ENCODE measurements around the gene XYLT2. TPM values are rescaled to one million over a fixed set of nuclear protein-coding genes. Genes with fewer than 3 reads are reported as not detected.
A peak's percentile ranks its signal among the peaks of the same experiment; 100 is the strongest.

Gene XYLT2
- total RNA-seq, 1 donor, result 60.5 TPM

DNA sequence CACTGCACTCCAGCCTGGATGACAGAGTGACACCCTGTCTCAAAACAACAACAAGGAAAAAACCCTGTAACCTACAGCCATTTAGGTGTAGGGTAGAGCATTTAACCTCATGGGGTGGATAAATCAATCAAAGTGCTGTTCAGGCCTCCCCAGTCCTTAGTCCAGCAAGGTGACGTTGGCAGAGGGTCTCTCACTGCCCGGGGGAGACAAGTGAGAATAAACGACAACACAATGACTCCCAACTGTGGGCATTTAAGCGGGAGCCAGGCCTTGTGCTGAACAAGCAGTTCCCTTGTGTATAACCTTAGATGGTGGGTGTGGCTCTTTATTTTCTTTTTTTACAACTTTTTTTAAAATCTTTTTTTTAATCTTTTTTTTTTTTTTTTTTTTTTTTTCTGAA, 42.3 kb upstream of the XYLT2 start:
- H3K4me3 ChIP-seq (ENCODE audit: low read depth, low read length), result no peak overlapping the region
- TF ChIP-seq, protein P1, sequence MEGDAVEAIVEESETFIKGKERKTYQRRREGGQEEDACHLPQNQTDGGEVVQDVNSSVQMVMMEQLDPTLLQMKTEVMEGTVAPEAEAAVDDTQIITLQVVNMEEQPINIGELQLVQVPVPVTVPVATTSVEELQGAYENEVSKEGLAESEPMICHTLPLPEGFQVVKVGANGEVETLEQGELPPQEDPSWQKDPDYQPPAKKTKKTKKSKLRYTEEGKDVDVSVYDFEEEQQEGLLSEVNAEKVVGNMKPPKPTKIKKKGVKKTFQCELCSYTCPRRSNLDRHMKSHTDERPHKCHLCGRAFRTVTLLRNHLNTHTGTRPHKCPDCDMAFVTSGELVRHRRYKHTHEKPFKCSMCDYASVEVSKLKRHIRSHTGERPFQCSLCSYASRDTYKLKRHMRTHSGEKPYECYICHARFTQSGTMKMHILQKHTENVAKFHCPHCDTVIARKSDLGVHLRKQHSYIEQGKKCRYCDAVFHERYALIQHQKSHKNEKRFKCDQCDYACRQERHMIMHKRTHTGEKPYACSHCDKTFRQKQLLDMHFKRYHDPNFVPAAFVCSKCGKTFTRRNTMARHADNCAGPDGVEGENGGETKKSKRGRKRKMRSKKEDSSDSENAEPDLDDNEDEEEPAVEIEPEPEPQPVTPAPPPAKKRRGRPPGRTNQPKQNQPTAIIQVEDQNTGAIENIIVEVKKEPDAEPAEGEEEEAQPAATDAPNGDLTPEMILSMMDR (IDR thresholded peaks at IDR 0.05; ENCODE audit: insufficient read depth, low read depth, low read length), result no peak
- DNase-seq (ENCODE audit: low read depth), result no peak

DNA sequence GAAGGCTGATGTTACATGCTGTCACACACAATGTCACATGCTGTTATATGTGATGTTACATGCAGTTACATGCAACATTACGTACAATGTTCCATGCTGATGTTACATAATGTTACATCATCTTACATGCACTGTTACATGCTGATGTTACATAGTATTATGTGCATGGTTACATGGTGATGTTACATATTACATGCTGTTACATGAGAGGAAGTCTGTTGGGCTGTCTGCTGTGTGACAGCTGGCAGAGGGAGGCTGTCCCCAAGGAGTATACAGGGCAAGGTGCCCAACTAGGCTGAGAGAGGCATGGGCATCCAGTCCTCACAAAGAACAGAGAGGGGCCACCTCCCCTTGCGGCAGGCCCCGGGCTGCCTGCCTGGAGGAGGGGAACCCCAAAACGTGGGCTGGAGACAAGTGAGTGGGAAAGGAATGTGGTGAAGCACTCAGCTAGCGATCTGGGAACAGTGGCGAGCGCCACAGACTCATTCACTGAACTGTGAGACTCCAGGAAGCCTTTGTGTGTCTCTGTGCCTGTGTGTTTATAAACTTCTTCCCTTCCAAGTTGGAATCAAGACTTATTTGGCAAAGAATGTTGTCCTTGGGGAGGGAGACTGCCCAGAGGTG, 41.0 kb upstream of the XYLT2 start:
- TF ChIP-seq, protein P1 (IDR thresholded peaks at IDR 0.05; ENCODE audit: insufficient read depth, low read depth, low read length), result no peak
- H3K4me3 ChIP-seq (ENCODE audit: low read depth, low read length), result no peak overlapping the region
- DNase-seq (ENCODE audit: low read depth), result peak; percentile 41

DNA sequence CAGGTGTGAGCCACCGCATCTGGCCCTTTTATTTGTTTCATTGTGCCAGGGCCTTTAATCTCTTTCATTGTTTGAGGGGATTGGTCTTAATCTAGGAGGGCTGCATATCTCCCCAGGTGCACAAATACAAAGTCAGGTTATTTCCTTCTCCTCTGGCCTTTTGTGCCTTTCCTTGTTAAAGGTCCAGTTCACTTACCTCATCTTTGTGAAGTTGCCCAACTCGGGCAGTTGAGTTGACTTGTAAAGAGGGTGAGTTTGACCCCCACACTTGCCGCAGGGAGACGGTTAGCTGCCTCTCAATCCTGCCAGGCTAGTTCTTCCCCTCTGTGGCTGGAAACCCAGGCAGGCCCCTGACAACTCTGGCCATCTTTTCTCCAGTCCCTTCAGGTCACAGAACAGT, 38.3 kb upstream of the XYLT2 start:
- no peak overlapping the region for H3K4me3 ChIP-seq (ENCODE audit: low read depth, low read length)
- TF ChIP-seq, protein P1 (IDR thresholded peaks at IDR 0.05; ENCODE audit: insufficient read depth, low read depth, low read length), result no peak
- no peak for DNase-seq (ENCODE audit: low read depth)

DNA sequence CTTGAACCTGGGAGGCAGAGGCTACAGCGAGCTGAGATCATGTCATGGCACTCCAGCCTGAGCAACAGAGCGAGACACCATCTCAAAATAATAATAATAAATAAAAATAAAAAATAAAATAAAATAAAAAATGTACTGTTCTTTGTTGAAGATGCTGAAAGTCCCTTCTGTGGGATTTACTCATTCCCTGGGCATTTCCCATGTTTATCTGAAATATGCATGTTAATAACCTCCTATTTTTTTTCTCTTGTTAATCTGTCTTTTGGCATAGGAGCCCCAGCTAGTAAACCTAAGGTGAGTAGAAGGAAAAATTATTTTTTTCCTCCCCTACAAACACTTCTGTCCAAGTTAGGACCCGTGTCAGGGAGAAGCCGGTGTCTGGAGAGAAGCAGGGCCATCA, 37.3 kb upstream of the XYLT2 start:
- H3K4me3 ChIP-seq (ENCODE audit: low read depth, low read length), result no peak overlapping the region
- no peak for DNase-seq (ENCODE audit: low read depth)
- TF ChIP-seq, protein P1 (IDR thresholded peaks at IDR 0.05; ENCODE audit: insufficient read depth, low read depth, low read length), result no peak

DNA sequence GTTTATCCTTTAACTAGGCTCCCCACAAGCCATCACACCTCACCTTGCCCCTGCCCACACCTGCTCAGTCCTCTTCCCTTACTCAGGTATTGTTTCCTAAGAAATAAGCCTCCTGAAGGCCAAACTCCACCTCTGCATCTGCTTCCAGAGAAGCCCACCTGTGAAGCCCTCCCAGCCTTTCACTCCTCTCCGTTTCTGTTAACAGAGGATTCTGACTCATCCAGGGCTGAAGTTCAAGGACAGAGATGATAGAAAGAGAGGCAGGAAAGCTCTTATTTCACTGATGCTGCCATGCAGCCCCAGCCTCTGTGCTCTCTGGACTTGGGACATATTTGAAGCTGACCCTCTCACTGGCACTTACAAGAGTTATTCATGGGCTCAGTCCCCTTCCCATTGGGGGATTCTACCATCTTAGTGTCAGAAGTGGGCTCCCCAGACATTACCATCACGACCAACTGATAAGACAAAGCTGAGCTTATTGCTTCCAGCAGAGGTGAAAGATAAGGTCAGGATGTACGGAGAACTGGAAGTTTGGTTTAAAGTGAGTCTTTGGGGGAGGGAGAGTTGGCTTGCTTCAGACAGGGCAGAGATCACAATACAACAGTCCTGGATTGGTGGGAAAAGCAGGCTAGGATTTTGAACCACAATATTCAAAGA, 35.3 kb upstream of the XYLT2 start:
- TF ChIP-seq, protein P1 (IDR thresholded peaks at IDR 0.05; ENCODE audit: insufficient read depth, low read depth, low read length), result no peak
- DNase-seq (ENCODE audit: low read depth), result no peak
- H3K4me3 ChIP-seq (ENCODE audit: low read depth, low read length), result no peak overlapping the region

DNA sequence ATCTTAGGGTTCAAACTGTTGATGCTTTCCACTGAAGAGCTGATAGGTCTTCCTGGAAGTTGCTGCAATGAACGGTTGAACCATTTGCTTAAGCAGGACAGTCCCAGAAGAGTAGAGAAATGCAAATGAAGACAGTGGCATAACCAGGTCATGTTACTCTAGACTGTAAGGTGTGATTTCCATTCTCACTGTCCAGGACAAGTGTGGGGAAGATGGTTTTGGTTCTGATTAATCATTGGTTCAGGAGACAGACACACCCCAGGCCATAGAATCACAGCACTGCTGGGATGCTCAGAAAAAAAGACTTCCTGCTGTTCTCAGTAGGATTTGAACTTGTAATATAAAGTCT, 34.8 kb upstream of the XYLT2 start:
- DNase-seq (ENCODE audit: low read depth), result no peak
- TF ChIP-seq, protein P1 (IDR thresholded peaks at IDR 0.05; ENCODE audit: insufficient read depth, low read depth, low read length), result no peak
- H3K4me3 ChIP-seq (ENCODE audit: low read depth, low read length), result no peak overlapping the region

DNA sequence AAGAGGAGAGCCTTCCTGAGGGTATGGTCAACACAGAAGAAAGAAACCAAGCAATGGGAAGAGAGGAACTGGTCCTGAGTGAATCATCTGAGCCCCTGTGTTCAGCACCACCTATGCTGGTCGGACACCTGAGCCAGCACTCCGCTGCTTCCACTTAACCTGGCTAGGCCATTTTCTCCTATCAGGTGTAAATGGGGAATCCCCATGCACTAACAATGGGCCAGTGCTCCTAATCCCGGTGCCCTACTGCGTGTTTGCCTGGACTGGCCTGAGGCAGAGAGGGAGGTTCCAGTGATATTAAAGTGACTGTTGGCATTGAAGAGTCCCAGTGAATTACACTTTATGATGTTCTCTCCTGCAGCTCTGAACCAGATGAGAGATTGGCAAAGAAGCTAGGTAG, 34.4 kb upstream of the XYLT2 start:
- no peak for DNase-seq (ENCODE audit: low read depth)
- no peak overlapping the region for H3K4me3 ChIP-seq (ENCODE audit: low read depth, low read length)
- TF ChIP-seq, protein P1 (IDR thresholded peaks at IDR 0.05; ENCODE audit: insufficient read depth, low read depth, low read length), result no peak
